Measurements from ENCODE around the gene TRAF3IP1.

TRAF3IP1 gene

GRCh38 chr2:238380336-238380735, 60.0 kb downstream of the TRAF3IP1 start:
- TF ChIP-seq CTCF (IDR thresholded peaks at IDR 0.05; ENCODE audit: low read depth, low read length, missing control alignments) = no peak
- no peak for DNase-seq (ENCODE audit: low read depth)
- in situ Hi-C loops (cut with HindIII; ENCODE audit: low sequenced_read_pairs) = no loop called here
- H3K4me3 ChIP-seq (ENCODE audit: low read depth, low read length) = no peak overlapping the region

- DNase-seq (ENCODE audit: low read depth) = peak; percentile 11
- in situ Hi-C loops (cut with HindIII; ENCODE audit: low sequenced_read_pairs) = no loop called here
- TF ChIP-seq CTCF (IDR thresholded peaks at IDR 0.05; ENCODE audit: low read depth, low read length, missing control alignments) = no peak
- H3K4me3 ChIP-seq (ENCODE audit: low read depth, low read length) = no peak overlapping the region
Observed at GRCh38 chr2:238380785-238381184, 60.5 kb downstream of the TRAF3IP1 start.

GRCh38 chr2:238381341-238382115, 61.2 kb downstream of the TRAF3IP1 start:
- no peak for TF ChIP-seq CTCF (IDR thresholded peaks at IDR 0.05; ENCODE audit: low read depth, low read length, missing control alignments)
- no peak for DNase-seq (ENCODE audit: low read depth)
- in situ Hi-C loops (cut with HindIII; ENCODE audit: low sequenced_read_pairs) = no loop called here

GRCh38 chr2:238382381-238382781, 62.1 kb downstream of the TRAF3IP1 start:
- no peak for DNase-seq (ENCODE audit: low read depth)
- no peak for TF ChIP-seq CTCF (IDR thresholded peaks at IDR 0.05; ENCODE audit: low read depth, low read length, missing control alignments)
- H3K4me3 ChIP-seq (ENCODE audit: low read depth, low read length) = no peak overlapping the region
- in situ Hi-C loops (cut with HindIII; ENCODE audit: low sequenced_read_pairs) = no loop called here

More at GRCh38 chr2:238381341-238382115, 61.2 kb downstream of the TRAF3IP1 start:
- H3K4me3 ChIP-seq (ENCODE audit: low read depth, low read length) = no peak overlapping the region

GRCh38 chr2:238383135-238383534, 62.8 kb downstream of the TRAF3IP1 start:
- no peak overlapping the region for H3K4me3 ChIP-seq (ENCODE audit: low read depth, low read length)
- in situ Hi-C loops (cut with HindIII; ENCODE audit: low sequenced_read_pairs) = no loop called here
- DNase-seq (ENCODE audit: low read depth) = no peak
- TF ChIP-seq CTCF (IDR thresholded peaks at IDR 0.05; ENCODE audit: low read depth, low read length, missing control alignments) = no peak

GRCh38 chr2:238383743-238384380, 63.5 kb downstream of the TRAF3IP1 start:
- no peak for TF ChIP-seq CTCF (IDR thresholded peaks at IDR 0.05; ENCODE audit: low read depth, low read length, missing control alignments)
- in situ Hi-C loops (cut with HindIII; ENCODE audit: low sequenced_read_pairs) = no loop called here
- no peak for DNase-seq (ENCODE audit: low read depth)
- no peak overlapping the region for H3K4me3 ChIP-seq (ENCODE audit: low read depth, low read length)

All from astrocyte of the cerebellum (primary cell).